GM18907 (cell line): Measurements from ENCODE around the gene TYMP.
"Not testable (repeated sequence)": the region's sequence is repeated elsewhere in the genome, so short reads cannot be mapped to it uniquely, and the experiment has no call there.

ENCODE experiments used
- ATAC-seq: cut with Tn5 transposase; IDR thresholded peaks from one replicate; pipeline ENCODE4 v1.9.1; 2021; ENCODE audit warnings: mild to moderate bottlenecking, moderate library complexity; ENCODE audit not compliant: unreplicated experiment

The TYMP gene

DNA sequence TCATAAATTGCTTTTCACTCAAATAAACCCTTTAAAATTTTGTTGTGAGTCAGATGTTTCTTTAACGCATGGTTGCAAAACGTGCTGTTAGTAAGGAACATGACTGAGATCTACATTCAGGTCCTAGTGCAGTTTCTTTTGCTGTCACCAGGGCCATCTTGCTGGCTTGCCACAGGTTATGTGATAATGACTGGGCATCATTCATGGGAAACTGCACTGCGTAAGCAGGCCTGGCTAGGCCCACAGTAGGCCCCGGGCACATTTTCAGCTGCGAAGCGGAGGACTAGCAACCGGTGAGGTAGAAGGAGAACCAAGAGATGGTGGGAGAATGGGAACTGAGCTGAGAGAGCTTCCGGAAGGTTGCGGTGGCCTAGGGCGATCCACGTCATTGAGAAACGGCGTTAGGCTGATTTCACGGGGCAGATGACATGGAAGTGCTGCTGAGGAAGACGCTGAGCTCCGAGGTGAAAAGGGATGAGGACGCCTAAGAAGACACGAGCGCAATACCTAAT lies 12.7 kb upstream of the TYMP start:
- no peak for ATAC-seq

DNA sequence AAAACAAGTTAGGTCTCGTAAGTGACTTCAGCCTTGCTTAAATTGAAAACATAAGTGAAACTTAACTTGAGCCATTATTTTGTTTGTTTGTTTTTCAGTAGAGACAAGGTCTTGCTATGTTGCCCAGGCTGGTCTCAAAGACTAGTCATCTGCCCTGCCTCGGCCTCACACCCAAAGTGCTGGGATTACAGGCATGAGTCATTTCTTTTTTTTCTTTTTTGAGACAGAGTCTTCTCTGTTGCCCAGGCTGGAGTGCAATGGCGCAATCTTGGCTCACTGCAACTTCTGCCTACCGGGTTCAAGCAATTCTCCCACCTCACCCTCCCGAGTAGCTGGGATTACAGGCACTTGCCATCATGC lies 11.8 kb upstream of the TYMP start:
- ATAC-seq = not testable (repeated sequence)

DNA sequence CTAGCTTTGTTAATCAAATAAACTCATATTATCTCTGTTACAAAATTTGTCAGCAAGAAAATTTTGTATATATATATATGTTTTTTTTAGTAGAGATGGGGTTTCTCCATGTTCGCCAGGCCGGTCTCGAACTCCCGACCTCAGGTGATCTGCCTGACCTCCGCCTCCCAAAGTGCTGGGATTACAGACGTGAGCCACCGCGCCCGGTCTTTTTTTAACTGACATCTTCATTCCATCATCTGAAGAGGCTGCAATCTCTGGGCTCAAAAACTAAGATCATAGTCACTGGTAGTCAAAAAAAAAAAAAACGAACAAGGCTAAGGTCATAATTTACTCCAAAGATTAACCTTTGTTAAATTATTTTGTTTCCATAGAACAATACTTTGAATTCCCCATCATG lies 10.6 kb upstream of the TYMP start:
- no peak for ATAC-seq

DNA sequence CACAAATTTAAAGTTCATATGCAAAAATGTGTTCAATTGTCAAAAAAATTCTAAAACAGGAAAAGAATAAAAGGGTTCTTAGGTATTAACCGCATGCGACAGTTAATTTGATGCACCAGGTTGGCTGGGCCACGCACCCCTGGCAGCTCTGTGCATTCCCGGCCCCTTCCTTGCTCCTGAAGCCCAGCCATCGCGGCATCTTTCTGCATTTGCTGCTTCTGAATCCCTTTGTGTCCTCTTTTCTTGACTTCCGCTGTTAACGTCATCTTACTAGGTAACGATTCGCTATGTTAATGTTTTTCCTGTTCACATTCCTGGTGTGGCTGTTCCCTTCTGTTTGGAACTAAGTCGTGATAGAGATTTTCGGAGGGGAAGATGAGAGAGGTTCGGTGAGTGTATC lies 8.0 kb upstream of the TYMP start:
- ATAC-seq = no peak

DNA sequence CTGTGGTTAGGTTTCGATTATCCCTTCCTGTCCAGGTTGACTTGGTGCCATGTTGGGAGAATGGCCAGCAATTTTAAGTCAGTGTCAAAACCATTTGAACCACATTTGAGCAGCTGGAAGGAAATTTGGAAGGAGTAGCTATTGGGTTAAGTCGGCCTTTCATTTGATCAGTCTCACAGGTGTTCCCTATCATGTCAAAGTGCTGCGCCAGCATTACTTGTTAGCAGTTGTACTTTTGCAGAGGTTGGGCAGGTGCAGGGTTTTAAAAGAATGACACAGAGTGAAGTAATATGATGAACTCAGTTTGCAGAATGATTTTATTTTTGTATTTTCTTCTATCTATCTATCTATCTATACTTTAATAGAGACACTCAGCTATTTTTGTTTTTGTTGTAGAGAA lies 6.4 kb upstream of the TYMP start:
- no peak for ATAC-seq

DNA sequence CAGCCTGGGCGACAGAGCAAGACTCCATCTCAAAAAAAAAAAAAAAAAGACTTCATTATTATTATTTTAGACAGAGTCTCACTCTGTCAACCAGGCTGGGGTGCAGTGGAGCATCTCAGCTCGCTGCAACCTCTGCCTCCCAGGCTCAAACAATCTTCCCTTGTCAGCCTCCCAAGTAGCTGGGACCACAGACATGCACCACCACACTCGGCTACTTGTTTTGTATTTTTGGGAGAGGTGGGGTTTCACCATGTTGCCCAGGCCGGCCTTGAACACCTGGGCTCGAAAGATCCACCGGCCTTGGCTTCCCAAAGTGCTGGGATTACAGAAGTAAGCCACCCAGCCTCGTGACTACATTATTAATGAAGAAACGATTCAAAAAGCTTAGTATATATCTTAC lies 5.3 kb upstream of the TYMP start:
- no peak for ATAC-seq

DNA sequence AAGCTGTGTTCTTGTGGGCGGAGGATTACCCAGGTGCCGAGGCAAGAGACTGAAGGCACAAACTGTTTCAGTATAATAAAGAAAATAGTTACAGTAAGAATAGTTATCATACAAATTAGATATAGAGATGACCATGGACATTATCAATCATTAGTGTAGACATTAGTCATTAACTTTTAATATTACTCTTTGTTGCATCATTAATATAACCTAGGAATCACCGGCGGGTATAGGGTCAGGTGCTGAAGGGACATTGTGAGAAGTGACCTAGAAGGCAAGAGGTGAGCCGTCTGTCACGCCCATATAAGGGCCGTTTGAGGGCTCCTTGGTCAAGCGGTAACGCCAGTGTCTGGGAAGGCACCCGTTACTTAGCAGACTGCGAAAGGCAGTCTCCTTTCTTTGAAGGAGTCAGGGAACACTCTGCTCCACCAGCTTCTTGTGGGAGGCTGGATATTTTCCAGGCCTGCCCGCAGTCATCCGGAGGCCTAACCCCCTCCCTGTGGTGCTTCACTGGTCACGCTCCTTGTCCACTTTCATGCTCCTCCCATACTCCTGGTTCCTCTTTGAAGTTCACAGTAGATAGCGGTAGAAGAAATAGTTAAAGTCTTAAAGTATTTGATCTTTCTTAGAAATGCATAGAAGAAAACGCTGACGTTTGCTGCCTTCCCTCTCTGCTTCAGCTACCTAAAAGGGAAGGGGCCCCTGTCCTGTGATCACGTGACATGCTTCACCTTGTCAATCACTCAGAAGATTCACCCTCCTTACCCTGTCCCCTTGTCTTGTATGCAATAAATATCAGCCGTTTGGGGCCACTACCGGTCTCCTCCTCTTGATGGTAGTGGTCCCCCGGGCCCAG lies 4.3 kb upstream of the TYMP start:
- not testable (repeated sequence) for ATAC-seq

DNA sequence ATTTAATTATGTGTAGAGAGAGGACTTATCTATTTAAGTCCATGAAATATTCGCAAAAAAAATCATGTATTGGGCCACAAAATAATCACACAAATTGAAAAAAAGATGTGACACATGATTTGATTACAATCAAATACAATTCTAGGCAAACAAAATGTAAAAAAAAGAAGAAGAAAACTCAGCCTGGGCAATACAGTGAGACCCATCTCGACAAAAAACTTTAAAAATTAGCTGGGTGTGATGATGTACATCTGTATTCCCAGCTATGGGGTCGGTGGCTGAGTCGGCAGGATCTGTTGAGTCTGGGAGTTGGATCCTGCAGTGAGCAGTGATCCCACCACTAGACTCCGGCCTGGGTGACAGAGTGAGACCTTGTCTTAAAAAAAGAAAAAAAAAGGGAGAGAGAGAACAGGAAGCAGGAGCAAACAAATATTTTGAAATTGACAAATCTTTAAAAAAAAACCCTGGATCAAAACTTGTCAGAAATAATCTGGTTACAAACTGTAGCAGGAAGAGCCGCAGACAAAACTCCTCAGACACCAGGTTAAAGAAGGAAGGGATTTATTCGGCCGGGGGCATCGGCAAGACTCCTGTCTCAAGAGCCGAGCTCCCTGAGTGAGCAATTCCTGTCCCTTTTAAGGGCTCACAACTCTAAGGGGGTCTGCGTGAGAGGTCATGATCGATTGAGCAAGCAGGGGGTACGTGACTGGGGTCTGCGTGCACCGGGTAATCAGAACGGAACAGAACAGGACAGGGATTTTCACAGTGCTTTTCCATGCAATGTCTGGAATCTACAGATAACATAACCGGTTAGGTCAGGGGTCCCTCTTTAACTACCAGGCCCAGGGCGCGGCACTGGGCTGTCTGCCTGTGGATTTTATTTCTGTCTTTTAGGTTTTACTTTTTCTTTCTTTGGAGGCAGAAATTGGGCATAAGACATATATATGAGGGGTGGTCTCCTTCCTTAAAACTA lies 3.3 kb upstream of the TYMP start:
- ATAC-seq = no peak

DNA sequence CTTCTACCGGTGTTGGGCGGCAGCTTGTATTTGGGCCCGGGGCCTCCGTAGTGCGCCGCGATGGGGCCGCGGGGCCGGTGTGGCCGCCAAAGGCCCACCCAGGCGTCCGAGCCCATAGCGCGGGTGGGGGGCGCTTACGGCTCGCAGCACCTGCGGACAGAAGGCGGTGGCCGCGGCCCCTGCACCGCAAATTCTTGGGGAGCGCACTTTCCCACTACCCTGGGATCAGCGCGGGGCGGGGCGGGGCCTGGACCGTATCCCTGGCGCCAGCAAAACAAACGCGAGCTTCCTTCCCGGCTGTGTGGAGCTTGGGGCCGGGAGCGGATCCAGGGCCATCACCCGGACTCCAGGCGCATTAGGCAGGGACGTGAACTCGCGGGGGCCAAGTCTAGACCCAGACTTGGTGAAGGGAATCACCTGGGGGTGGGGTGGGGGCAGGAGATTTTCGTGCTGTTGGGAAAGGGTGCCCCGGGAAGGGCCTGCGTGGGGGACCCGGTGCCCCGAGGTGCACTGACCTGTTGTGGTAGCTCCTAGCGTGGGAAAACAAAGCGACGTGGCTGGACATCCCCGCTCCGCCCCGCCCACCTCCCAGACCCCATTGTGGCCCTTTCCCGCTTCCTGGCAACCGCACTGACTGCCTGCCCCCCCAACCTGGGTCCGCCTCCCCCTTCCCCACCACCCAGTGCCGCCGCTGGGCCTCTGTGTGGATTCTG lies 2.3 kb upstream of the TYMP start:
- ATAC-seq = no peak

DNA sequence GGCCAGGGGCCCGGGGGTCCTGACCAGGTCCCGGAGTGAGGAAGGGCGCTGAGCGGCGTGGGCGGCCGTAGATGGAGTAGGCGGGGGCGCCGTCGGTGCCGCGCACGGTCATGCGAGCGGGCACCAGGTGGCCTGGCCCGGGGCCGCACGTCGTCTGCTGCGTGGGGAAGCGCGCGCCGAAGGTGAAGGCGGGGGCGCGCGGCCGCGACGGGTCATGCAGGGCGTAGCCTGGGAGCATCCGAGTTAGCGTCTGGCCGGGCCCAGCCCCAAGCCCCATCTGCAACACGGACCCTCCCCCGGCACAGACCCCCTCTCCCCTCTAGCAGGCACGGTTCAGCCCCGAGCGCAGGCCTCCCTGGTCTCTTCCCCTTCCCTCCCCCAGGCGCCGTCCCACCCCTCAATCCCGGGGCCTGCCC lies 1.7 kb upstream of the TYMP start:
- no peak for ATAC-seq

DNA sequence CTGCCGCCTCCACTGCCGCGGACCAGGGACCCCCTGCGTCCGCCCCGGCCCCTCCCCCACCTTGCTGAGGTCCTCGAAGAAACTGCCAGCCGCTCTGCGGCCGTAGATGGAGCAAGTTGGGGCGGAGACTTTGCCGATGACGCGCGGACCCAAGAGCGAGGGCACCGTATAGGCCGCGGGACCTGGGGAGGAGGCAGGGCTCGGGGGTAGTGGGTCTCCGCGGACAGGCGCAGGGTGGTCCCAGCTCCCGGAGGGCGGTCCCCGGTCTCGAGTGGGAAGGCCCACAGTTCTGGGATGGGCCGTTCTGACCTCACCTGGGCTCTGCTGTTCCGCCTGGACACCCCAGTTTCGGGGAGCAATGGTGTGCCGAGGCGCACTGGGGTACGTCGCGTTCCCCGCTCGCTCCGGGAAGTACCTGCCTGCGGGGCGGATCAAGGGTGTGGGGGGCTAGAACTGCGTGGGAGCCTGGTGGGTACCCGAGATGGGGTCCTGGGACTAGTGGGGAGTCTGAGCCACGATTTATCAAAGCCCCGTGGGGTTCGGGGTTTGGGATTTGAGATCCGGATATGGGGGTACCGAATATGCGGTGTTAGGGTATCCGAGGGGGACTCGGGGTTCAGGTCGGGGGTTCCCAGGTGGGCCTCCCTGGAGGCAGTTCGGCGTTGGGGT lies 1.2 kb upstream of the TYMP start:
- no peak for ATAC-seq

DNA sequence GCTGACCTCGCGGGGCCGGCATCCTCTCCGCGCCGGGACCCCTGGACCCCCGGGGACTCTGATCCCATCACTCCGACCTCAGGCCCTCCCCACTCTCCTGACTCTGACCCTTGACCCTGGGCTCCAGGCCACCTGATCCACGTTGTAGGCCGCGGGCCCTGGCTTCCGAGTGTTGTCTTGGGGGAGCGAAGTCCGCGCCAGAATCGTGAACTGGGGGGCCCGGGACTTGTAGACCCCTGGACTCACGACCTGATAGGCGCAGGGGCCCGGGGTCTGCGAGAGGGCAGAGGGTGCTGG lies 716 bp upstream of the TYMP start:
- no peak for ATAC-seq

DNA sequence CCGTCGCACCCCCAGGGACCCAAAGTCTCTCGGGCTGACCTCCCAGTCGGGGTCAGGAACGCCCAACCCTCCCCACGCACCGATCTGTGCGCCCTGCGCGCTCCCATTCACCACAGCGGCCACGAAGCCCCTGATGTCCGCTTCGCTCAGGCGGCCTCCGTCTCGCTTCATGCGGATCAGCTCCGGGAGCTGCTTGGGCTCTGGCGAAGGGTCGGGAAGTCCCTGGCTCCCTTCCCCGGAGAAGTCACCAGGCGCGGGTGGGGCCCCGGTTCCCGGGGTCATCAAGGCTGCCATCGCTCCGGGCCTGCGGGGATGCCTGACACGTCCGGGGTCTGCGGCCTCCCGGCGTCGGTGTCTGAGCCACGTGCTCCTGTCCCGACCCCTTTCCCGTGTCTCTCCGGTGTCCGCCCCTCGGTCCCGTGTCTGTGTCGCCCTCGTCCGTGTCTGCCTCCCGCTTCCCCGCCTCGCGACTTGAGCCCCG lies 356 bp downstream of the TYMP start:
- no peak for ATAC-seq

DNA sequence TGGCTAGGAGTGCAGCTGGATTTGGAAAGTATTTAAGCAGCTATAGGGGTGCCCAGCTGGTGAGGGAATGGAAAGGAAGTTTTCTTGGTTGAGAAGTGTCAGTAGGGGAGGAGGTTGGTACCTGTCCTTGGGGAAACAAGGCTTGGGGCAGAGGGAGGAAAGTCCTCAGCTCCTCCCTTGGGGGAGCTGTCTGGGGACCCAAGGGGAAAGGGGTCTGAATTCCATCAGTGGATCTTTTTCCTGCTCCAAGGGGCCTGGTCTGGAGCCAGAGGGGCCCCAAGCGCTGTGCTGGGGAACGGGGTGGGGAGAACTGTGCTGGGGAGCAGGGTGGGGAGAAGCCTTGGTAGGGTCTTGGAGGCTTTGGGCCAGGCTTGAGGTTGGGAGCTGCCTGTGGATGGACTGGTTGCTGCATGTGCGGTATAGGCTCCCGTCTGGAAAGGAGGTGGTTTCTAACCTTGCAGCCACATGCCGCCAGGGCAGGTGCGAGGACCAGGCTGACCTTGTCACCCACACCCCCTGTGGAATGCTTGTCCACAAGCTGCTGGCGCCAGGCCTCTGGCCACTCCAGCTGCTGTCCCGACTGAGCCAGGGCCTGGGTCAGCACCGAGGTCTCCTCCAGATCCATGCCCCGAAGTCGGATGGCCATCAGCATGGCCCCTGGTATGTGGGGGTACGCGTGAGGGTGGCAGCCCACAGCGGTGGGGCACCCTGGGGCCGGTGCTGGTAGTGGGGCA lies 963 bp downstream of the TYMP start:
- no peak for ATAC-seq

DNA sequence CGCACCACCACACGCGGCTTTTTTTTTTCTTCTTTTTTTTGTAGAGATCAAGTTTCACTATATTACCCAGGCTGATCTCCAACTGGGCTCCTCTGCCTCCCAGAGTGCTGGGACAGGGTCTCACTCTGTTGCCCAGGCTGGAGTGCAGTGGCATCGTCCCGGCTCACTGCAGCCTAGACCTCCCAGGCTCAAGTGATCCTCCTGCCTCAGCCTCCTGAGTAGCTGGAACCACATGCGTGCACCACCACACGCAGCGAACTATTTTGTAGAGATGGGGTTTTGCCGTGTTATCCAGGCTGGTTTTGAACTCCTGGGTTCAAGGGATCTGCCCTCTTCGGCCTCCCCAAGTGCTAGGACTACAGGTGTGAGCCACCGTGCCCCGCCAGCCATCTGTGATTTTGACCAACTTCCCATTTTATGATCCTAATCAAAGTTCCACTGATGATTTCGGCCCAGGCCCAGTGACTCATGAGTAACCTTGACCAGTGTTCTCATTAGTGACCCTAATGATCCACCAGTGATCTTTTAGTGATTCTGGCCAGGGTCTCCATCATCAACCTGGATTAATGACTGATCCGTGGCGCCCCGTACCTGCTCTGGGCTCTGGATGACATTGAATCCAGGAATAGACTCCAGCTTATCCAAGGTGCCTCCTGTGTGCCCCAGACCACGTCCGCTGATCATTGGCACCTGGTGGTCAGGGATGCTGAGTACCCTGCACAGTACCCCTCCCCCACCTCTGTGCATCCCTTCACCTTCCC lies 1.7 kb downstream of the TYMP start:
- no peak for ATAC-seq

DNA sequence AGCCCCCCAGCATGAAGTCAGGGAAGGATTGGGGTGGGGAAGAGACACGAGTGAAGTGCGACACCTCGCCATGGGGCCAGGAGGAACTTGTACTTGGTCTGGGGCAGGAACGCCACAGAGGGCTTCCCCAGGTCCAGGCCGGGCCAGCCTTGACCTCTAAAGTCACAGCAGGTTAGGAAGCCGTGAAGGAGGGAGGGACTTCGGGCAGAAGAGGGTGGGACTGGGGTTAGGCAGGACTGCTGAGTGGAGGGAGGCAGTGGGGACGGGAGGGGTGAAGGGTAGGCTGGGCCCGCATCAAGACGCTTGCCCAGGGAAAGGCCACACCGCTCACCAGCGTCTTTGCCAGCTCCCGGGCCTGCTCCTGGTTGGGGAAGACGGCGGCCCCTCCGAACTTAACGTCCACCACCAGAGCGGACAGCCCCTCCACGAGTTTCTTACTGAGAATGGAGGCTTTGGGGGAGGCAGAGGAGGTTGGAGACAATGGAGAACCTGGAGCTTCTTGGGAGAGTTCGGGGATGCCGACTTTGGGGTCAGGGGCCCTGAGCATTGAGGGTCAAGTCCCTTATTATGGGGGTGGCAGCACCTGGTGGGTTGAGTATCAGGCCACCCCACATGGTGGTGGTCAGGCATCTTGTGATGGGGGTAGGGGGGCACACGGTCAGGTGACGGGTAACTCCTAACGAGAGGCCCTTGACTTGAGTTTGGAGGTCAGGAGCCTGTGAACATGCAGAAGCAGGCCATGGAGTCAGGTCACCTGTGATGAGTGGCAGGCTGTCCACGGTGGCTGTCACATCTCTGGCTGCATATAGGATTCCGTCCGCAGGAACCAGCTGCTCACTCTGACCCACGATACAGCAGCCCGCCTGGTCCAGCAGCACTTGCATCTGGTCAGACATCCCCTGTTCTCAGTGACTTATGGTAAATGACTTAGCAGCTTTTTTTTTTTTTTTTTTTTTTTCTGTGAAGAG lies 2.7 kb downstream of the TYMP start:
- ATAC-seq = no peak

DNA sequence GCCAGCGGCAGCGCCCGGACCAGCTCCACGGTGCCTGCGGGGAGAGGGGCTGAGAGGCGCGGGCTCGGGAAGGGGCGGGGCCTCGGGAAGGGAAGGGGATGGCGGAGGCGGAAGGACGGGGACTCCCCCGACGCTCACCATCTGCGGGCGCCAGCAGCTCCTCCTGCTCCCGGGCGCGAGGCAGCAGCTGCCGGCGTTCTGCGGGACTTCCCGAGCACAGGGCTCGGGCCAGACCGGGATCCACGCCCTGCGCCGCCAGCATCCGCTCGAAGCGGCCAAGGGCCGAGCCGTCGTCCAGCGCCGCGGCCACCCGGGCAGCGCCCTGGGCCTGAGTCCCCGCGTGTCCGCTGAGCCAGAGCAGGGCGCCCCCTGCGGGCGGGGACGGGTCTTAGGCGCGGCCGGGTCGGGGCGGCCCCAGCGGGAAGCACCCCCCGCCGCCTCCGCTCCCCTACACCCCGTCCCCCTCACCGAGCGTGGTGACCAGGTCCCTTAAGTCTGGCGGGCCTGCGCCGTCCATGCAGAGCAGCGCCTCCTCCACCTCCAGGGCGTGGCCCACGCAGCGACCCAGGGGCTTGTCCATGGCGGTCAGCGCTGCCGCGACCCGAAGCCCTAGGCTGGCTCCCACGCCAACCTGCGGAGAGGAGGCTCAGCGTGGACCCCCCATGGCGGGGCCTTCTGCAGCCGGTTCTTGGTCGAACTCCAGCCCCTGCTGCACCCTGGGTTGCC lies 3.5 kb downstream of the TYMP start:
- peak; percentile 29 for ATAC-seq

DNA sequence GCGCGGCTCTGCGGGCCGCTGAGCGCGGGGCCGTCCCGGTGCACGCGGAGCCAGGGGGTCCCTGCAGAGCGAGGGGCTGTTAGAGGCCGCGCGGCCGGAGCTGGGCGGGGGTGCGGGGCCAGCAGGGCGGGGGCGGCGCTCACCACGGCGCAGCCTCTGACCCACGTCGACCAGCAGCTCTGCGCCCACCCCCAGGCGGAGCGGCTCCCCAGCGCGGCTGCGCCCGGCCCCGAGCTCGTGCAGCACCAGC lies 4.0 kb downstream of the TYMP start:
- no peak for ATAC-seq
